ENCODE results near the gene FRMPD2. TPM values are rescaled to one million over a fixed set of nuclear protein-coding genes. Genes with fewer than 3 reads are reported as not detected.

FRMPD2 gene
- total RNA-seq, 1 experiment from 2014 or later, result 0.44 TPM

GRCh38 chr10:48306265-48306869, 31.9 kb upstream of the FRMPD2 start, which contains the start of gene MAPK8:
MAPK8 (plus strand) TSS chr10:48306677; CDS start chr10:48401661, 94,984 bp downstream.
- Histone ChIP-seq H2BK5ac (ENCODE audit: insufficient read length, low read length) (no peak within 1 kb of the TSS), H2AFZ (ENCODE audit: low read length) (no peak within 1 kb of the TSS), H4K91ac (ENCODE audit: insufficient read length, low read depth, low read length) (no peak within 1 kb of the TSS), H3K79me2 (ENCODE audit: insufficient read depth, low read length) (peaks cover 8% of the 10 kb centered on the region; the same call in 1 of the 2 replicates), H2BK12ac (ENCODE audit: insufficient read length, low read depth, low read length) (no peak within 1 kb of the TSS), H3K4me1 (ENCODE audit: insufficient read depth, low read length) (no peaks in the 10 kb centered on the region), H3T11ph (ENCODE audit: low read length) (no peak within 1 kb of the TSS), H2BK15ac (ENCODE audit: low read depth, low read length) (no peak within 1 kb of the TSS), H3K27me3 (ENCODE audit: insufficient read depth, low read length) (no peaks in the 10 kb centered on the region), H2AK5ac (ENCODE audit: insufficient read length, low read length) (no peak within 1 kb of the TSS), H3K56ac (ENCODE audit: insufficient read length, low read depth, low read length) (no peak within 1 kb of the TSS), H3K27ac (ENCODE audit: insufficient read length, low read depth, low read length) (no peak within 1 kb of the TSS), H3K4ac (ENCODE audit: low read depth, low read length) (no peak within 1 kb of the TSS), H3K4me2 (ENCODE audit: insufficient read depth, insufficient read length, low read length) (peak within 1 kb of the TSS; percentile 48), H3K79me1 (ENCODE audit: insufficient read depth, low read depth, low read length, poor library complexity, severe bottlenecking) (no peaks in the 10 kb centered on the region), H3K23me2 (ENCODE audit: insufficient read length, low read depth, low read length, poor library complexity, severe bottlenecking) (no peaks in the 10 kb centered on the region), H3K9ac (ENCODE audit: extremely low read depth, insufficient read length, low read length) (peak within 1 kb of the TSS; percentile 56), H4K5ac (ENCODE audit: insufficient read length, low read depth, low read length) (no peak within 1 kb of the TSS), H4K20me1 (ENCODE audit: control insufficient read depth, insufficient read depth, insufficient read length) (no peaks in the 10 kb centered on the region), H3K18ac (ENCODE audit: insufficient read length, low read depth, low read length) (peak within 1 kb of the TSS; percentile 59), H3K14ac (ENCODE audit: insufficient read depth, low read length) (peak within 1 kb of the TSS; percentile 79), H4K8ac (replicated peaks; ENCODE audit: insufficient read length, low read depth, low read length) (no peak within 1 kb of the TSS), H2BK120ac (ENCODE audit: low read depth, low read length, poor library complexity, severe bottlenecking) (no peak within 1 kb of the TSS), H3K9me3 (ENCODE audit: control insufficient read depth, low read depth, low read length) (no peaks in the 10 kb centered on the region), H2BK20ac (ENCODE audit: low read depth, low read length, poor library complexity, severe bottlenecking) (no peak within 1 kb of the TSS), H3K23ac (ENCODE audit: insufficient read length, low read depth, low read length) (no peak within 1 kb of the TSS)
- peak; percentile 98 for DNase-seq
- no peak for TF ChIP-seq CTCF (conservative IDR thresholded peaks at IDR 0.05)
- WGBS (ENCODE audit: extremely low coverage, insufficient read length, low lambda C conversion rate), result no CpG with 5 or more reads among the region's 86 CpGs
- peak within 1 kb of the TSS; percentile 22 to 76 (median 56); a peak in 5 of 7 replicates for H3K27ac Mint-ChIP-seq
- peak within 1 kb of the TSS; percentile 68 to 84 for H3K4me3 Mint-ChIP-seq
- H3K36me3 Mint-ChIP-seq (ENCODE audit: insufficient read depth in 1 of 3, low read depth in 3 of 3), result peaks cover 0 to 3% (median 0%) of the 10 kb centered on the region in 3 experiments; a peak in 3 of 7 replicates
- H3K27me3 Mint-ChIP-seq (ENCODE audit: low read depth), result peaks cover 31% of the 10 kb centered on the region
- H3K9me3 Mint-ChIP-seq, result no peaks in the 10 kb centered on the region; a peak in 1 of 5 replicates
- peaks cover 18 to 21% of the 10 kb centered on the region in 2 experiments for H3K4me1 Mint-ChIP-seq

Data from H9 (cell line).